ENCODE measurements around the gene ZNF260.
A peak's percentile ranks its signal among the peaks of the same experiment; 100 is the strongest.
"Not testable (repeated sequence)": the region's sequence is repeated elsewhere in the genome, so short reads cannot be mapped to it uniquely, and the experiment has no call there.

The ZNF260 gene

DNA sequence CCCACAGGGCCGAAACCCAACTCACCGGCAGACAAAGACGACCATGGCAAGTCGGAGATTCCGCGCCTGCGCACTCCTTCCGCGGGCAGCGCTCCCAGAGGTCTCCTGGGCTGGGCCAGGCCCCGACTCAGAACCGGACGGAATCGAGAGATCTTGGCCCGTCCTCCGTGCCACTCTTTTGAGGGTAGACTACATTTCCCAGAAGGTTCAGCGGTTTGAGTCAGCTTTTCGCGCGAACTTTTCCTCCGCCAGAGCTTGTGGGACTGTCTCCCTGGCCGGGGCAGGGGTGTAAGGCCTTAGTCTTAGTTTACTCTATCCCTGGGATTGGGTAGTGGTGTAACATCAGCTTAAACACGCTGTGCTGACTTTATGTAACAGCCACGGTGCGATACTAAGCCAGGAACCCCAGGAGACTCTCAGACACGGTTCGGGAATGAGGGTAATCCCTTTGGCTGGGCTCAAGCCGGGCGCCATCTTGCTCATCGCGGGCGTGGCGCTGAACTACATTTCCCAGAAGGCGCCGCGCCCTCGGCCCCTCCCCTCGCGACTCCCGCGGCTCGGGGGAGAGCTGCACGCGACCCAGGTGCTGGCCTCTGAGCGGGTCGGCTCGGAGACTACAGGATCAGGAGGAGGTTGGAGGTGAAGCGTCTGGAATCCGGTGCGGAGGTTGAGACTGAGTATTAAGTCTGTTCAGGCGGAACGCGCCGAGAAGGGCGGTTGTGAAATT lies at the start of gene ZNF260:
Gene ZNF260, minus strand, starts transcription at position 78 of the 727 bp plus-strand sequence. CDS start 13,033 bp downstream, outside the sequence.
- peak; percentile 97 for DNase-seq

DNA sequence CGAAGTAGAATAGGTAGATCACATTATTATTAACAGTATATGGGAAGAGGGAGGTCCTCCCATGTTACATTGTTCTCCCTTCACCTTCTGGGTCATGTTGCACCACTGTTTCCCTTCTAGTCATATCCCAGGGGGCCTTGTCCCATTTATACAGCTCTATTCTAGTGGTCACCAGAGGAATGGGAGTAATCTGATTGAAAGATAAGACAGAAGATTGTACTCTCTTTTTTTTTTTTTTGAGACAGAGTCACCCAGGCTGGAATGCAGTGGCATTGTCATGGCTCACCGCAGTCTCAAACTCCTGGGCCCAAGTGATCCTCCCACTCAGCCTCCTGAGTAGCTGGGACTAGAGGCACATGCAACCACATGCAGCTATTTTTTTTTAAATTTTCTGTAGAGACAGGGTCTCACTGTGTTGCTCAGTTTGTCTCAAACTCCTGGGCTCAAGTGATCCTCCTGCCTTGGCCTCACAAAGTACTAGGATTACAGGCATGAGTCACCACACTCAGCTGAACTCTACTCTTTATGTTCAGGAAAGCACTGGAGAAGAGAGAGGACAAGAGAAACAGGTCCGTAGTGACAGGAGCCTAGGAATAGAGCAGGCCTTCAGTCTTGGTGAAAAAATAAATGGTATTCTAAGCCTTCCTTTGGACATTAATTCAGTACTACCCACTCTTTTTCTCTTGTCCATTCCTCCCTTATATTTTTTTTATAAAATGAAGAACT lies 49.4 kb upstream of the ZNF260 start:
- DNase-seq: no peak

DNA sequence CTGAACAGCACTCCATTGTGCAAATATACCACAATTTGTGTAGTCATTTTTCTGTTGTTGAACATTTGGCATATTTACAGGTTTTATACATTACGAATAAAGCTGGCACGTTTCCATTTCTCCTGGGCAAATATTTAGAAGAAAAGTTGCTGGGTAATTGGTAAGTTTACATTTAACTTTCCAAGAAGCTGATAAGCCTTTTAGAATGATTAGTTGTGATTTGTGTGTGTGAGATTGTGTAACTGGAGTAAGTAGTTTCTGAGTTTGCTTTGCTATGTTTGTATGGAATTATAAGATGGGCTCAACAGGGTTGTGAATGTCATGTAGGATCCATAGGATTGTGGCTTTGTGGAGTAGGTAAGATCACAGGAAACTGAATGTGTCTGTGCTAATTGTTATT lies 46.7 kb upstream of the ZNF260 start:
- DNase-seq: no peak

GRCh38 chr19:36573895-36574720 lies 46.0 kb upstream of the ZNF260 start:
- peak; percentile 11 for DNase-seq

- peak; percentile 88 for DNase-seq
These were observed 45.2 kb upstream of the ZNF260 start, which contains the start of gene ZNF529 for GRCh38 chr19:36573020-36573894. TSS of gene ZNF529 (minus strand) at chr19:36573292. CDS start at chr19:36572346, 946 bp downstream.

DNA sequence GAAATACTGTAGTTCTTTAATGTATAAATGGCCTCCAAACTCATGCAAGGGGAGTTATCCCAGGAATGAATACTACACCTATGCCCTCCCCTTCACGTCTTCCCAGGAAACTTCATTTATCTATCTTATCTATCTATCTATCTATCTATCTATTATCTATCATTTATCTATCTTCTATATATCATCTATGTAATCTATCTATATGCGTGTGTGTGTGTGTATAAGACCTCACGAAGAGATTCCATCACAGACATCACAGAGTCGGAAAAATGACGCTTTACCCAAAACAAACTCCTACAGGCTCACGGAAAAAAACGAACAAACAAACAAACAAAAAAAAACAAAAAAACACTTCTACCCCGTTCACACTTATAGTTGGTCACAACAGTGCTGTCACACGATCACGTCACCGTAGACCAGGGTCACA lies 44.5 kb upstream of the ZNF260 start:
- no peak for DNase-seq

DNA sequence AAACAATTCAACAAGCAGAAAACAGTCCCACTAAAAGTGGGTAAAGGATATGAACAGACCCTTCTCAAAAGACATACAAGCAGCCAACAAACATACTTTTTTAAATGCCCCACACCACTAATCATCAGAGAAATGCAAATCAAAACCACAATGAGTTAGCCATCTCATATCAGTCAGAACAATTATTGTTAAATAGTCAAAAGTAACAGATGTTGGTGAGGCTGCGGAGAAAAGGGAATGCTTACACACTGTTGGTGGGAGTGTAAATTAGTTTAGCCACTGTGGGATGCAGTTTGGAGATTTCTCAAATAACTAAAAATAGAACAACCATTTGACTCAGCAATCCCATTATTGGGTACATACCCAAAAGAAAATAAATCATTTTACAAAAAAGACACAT lies 36.3 kb upstream of the ZNF260 start:
- no peak for DNase-seq

- no peak for DNase-seq
These were observed 19.1 kb upstream of the ZNF260 start for GRCh38 chr19:36547001-36547732.

GRCh38 chr19:36528921-36529518 lies 949 bp upstream of the ZNF260 start:
- DNase-seq: no peak

GRCh38 chr19:36527873-36528193 lies 238 bp downstream of the ZNF260 start:
- DNase-seq: no peak

DNA sequence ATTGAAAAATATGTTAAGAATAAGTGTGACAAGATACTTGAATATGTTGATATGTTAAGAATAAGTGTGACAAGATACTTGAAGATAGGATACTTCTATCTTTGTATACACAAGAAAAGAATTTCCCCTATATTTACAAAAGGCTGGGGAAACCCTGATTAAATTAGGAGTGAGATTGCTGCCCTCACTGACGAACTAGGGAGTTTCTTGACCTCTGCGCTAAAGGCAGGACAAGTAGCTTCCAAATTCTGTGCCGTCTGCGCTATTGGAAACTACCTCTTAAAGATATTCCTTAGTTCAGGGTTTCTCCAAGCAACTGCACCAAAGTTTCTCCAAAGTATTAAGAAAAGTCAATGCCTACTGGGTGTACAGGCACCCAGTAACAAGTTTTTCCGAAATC lies 730 bp downstream of the ZNF260 start:
- DNase-seq: no peak

- no peak for DNase-seq
These were observed 1.5 kb downstream of the ZNF260 start for GRCh38 chr19:36526581-36526980.

- no peak for DNase-seq
These were observed 3.5 kb downstream of the ZNF260 start for GRCh38 chr19:36524617-36525016.

- no peak for DNase-seq
These were observed 14.0 kb downstream of the ZNF260 start for GRCh38 chr19:36514012-36514612.

GRCh38 chr19:36508325-36508724 lies 19.7 kb downstream of the ZNF260 start:
- no peak for DNase-seq

DNA sequence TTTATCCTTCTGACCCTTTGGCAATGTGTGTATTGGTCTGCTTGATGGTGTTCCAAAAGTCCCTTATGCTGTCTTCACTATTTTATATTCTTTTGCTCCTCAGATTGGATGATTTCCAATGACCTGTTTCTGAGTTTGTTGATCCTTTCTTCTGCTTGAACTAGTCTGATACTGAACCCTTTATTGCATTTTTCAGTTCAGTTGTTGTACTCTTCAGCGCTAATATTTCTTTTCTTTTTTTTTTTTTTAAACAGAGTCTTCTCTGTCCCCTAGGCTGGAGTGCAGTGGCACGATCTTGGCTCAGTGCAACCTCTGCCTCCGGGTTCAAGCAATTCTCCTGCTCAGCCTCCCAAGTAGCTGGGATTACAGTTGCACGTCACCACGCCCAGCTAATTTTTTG lies 26.1 kb downstream of the ZNF260 start:
- DNase-seq: no peak

- DNase-seq: no peak
These were observed 31.1 kb downstream of the ZNF260 start for GRCh38 chr19:36497001-36497400.

GRCh38 chr19:36492689-36493453 lies 35.2 kb downstream of the ZNF260 start:
- not testable (repeated sequence) for DNase-seq

DNA sequence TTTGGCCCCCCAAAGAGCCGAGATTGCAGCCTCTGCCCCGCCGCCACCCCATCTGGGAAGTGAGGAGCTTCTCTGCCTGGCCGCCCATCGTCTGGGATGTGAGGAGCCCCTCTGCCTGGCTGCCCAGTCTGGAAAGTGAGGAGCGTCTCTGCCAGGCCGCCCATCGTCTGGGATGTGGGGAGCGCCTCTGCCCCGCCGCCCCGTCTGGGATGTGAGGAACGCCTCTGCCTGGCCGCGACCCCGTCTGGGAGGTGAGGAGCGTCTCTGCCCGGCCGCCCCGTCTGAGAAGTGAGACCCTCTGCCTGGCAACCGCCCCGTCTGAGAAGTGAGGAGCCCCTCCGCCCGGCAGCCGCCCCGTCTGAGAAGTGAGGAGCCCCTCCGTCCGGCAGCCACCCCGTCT lies 37.2 kb downstream of the ZNF260 start:
- DNase-seq: not testable (repeated sequence)

DNA sequence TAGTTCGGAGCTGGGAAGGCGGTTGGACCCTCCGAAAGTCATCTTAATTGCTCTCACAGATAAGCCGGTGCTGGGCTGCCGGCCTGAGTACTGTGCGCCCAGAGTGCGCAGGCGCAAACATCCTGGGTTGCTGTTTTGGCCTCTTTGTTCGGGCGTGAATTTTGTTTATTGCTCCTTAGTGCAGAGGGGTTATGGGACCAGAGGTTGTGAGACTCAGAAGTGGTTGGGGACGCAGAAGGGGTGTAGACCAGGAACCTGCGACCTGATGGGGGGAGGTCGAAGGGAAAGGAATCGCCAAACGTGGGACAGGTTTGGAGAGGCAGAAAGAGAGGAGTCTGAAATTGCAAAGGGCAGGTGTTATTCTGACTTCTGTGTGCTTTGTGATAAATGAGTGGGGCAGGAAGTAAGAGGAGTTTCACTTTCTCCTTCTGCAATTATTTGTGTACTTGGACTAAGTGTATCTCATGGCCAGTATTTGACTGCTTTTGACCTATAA lies 38.1 kb downstream of the ZNF260 start:
- peak; percentile 94 for DNase-seq

All from NCI-H510A treated with DMSO at 0.1 percent for 48 hours (cell line).